Measurements from ENCODE around the gene EIF3CL.
"Not testable (repeated sequence)": the region's sequence is repeated elsewhere in the genome, so short reads cannot be mapped to it uniquely, and the experiment has no call there.

EIF3CL gene, protein sequence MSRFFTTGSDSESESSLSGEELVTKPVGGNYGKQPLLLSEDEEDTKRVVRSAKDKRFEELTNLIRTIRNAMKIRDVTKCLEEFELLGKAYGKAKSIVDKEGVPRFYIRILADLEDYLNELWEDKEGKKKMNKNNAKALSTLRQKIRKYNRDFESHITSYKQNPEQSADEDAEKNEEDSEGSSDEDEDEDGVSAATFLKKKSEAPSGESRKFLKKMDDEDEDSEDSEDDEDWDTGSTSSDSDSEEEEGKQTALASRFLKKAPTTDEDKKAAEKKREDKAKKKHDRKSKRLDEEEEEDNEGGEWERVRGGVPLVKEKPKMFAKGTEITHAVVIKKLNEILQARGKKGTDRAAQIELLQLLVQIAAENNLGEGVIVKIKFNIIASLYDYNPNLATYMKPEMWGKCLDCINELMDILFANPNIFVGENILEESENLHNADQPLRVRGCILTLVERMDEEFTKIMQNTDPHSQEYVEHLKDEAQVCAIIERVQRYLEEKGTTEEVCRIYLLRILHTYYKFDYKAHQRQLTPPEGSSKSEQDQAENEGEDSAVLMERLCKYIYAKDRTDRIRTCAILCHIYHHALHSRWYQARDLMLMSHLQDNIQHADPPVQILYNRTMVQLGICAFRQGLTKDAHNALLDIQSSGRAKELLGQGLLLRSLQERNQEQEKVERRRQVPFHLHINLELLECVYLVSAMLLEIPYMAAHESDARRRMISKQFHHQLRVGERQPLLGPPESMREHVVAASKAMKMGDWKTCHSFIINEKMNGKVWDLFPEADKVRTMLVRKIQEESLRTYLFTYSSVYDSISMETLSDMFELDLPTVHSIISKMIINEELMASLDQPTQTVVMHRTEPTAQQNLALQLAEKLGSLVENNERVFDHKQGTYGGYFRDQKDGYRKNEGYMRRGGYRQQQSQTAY

GRCh38 chr16:28403220-28404072 is at the start of gene EIF3CL:
Gene EIF3CL, minus strand, starts transcription at chr16:28403841. Its CDS starts 223 bp downstream, at chr16:28403618.
- DNase-seq (ENCODE audit: low read depth): not testable (repeated sequence)
- peak within 1 kb of the TSS; percentile 33 for H3K4me3 ChIP-seq (ENCODE audit: control insufficient read depth, low read depth, low read length)

DNA sequence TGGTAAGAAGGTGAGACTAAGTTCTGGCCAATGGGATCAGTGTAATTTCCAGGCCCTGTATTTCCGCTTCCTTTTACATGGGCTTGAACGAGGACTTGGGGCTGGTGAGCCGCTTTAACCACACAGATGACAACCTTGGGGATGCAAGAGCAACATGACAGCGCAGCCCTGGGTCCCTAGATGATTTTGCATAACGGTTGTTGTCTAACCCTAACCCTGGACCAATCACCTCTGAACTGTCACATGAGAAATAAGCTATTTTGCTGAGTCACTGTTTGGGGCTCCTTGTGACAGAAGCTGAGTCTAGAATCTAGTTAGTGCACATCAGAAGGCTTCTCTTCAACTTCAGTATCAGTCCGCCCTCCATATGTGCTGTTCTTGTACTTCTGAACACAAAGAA is 43.4 kb upstream of the EIF3CL start:
- not testable (repeated sequence) for DNase-seq (ENCODE audit: low read depth); H3K4me3 ChIP-seq (ENCODE audit: control insufficient read depth, low read depth, low read length)

DNA sequence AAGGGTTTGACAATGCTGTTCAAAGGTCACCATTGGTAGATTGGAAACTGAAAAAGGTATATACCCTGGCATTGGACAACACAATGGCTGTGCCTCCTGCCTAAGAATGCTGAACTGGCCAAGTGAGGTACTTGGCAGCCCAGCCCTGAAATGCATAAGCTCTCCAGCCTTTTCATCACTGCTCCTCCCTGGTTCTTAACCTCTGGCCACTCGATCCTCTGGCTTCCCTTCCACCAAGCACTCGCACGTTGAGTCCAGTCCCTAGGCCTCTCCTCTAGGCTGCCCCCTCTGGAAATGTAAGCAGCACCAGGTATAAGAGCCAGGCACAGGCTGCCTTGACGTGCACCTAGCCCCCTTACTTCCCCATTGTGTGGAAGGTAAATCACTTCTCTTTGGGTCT is 42.7 kb upstream of the EIF3CL start:
- H3K4me3 ChIP-seq (ENCODE audit: control insufficient read depth, low read depth, low read length); DNase-seq (ENCODE audit: low read depth): not testable (repeated sequence)

GRCh38 chr16:28443943-28444342 is 40.3 kb upstream of the EIF3CL start:
- not testable (repeated sequence) for H3K4me3 ChIP-seq (ENCODE audit: control insufficient read depth, low read depth, low read length); DNase-seq (ENCODE audit: low read depth)

- DNase-seq (ENCODE audit: low read depth); H3K4me3 ChIP-seq (ENCODE audit: control insufficient read depth, low read depth, low read length): not testable (repeated sequence)
Observed at GRCh38 chr16:28438899-28439298, 35.3 kb upstream of the EIF3CL start.

DNA sequence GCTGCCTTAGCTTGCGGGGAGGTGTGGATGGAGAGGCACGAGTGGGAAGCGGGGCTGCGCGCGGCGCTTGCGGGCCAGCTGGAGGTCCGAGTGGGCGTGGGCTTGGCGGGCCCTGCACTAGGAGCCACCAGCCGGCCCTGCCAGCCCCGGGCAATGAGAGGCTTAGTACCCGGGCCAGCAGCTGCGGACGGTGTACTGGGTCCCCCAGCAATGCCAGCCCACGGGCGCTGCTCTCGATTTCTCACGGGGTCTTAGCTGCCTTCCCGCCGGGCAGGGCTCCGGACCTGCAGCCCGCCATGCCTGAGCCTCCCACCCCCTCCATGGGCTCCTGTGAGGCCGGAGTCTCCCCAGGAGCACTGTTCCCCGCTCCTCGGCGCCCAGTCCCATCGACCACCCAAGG is 31.7 kb upstream of the EIF3CL start:
- not testable (repeated sequence) for DNase-seq (ENCODE audit: low read depth); H3K4me3 ChIP-seq (ENCODE audit: control insufficient read depth, low read depth, low read length)

- H3K4me3 ChIP-seq (ENCODE audit: control insufficient read depth, low read depth, low read length); DNase-seq (ENCODE audit: low read depth): not testable (repeated sequence)
Observed at GRCh38 chr16:28426060-28426680, 22.5 kb upstream of the EIF3CL start.

DNA sequence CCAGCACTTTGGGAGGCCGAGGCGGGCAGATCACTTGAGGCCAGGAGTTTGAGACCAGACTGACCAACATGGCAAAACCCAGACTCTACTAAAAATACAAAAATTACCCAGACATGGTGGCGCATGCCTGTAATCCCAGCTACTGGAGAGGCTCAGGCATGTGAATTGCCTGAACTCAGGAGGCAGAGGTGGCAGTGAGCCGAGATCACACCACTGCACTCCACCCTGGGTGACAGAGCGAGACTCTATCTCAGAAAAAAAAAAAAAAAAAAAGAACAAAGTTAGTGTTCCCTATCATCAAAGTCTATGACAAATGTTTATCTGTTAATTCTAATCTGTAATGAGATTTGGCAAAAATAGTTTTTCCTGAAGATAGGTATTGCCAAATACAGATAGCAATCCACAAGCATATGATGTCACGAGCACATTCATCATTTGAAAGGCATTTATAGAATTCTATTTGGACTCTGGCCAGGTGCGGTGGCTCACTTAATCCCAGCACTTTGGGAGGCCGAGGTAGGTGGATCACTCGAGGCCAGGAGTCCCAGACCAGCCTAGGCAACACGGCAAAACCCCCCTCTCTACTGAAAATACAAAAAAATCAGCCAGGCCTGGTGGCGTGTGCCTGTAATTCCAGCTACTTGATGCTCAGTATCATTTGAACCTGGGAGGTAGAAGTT is 17.6 kb upstream of the EIF3CL start:
- not testable (repeated sequence) for H3K4me3 ChIP-seq (ENCODE audit: control insufficient read depth, low read depth, low read length); DNase-seq (ENCODE audit: low read depth)

GRCh38 chr16:28417033-28417432 is 13.4 kb upstream of the EIF3CL start:
- DNase-seq (ENCODE audit: low read depth); H3K4me3 ChIP-seq (ENCODE audit: control insufficient read depth, low read depth, low read length): not testable (repeated sequence)

DNA sequence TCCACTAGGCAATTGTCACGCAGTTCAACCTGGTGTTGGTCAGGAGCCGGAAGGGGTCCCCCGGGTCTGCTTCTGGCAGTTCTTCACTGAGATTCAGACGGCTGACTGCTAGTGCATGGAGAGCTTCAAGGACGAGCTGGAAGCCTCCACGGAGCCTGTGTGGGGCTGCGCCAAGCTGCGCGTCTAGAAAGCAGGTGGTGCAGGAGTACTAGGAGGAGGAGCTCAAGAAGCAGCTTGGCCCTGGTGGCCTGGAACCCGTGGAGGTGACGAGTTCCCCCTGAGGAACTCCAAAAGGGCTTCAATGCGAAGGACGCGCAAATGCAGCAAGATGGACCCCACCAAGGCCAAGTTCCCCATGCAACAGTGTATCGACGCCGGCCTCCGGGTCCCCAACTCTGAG is 10.9 kb upstream of the EIF3CL start:
- not testable (repeated sequence) for DNase-seq (ENCODE audit: low read depth); H3K4me3 ChIP-seq (ENCODE audit: control insufficient read depth, low read depth, low read length)

- not testable (repeated sequence) for H3K4me3 ChIP-seq (ENCODE audit: control insufficient read depth, low read depth, low read length); DNase-seq (ENCODE audit: low read depth)
Observed at GRCh38 chr16:28413585-28413984, 9.9 kb upstream of the EIF3CL start.

GRCh38 chr16:28392054-28392453 is 11.6 kb downstream of the EIF3CL start:
- not testable (repeated sequence) for H3K4me3 ChIP-seq (ENCODE audit: control insufficient read depth, low read depth, low read length); DNase-seq (ENCODE audit: low read depth)

DNA sequence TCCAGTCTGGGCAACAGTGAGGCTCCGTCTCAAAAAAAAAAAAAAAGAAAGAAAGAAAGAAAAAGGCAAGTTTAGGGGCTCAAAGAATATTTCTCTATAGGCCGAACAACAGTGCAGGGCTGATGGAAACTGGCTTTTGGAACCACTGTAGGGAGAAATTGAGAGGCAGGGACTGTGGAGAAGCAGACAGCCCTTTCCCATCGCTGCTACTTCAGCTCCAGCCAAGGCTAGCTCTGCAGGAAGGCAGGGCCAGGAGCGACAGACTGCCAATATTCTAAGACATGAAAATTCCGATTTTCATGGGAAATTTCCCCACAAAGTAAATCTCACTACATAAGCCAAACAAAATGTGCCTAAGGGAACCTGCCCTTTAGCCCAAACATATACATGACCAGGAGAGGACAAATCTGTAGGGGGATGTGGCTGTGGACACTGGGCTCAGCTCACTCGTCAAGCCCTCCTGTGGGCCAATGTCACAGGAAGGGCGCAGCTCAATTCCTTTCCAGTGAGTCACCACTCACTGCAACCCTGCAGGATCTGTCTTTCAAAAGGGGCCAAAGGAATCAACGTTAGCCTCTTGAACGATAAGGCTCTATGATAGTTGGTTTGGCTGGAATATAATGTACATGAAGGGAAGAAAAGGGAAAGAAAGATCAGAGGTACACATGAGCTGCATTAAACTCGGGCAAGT is 21.3 kb downstream of the EIF3CL start:
- not testable (repeated sequence) for DNase-seq (ENCODE audit: low read depth); H3K4me3 ChIP-seq (ENCODE audit: control insufficient read depth, low read depth, low read length)

DNA sequence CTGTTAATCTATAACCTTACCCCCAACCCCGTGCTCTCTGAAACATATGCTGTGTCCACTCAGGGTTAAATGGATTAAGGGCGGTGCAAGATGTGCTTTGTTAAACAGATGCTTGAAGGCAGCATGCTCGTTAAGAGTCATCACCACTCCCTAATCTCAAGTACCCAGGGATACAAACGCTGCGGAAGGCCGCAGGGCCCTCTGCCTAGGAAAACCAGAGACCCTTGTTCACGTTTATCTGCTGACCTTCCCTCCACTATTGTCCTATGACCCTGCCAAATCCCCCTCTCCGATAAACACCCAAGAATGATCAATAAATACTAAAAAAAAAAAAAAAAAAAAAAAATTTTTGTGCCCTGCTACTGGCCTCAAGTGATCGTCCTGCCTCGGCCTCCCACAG is 25.8 kb downstream of the EIF3CL start:
- H3K4me3 ChIP-seq (ENCODE audit: control insufficient read depth, low read depth, low read length); DNase-seq (ENCODE audit: low read depth): not testable (repeated sequence)

GRCh38 chr16:28377108-28377625 is 26.5 kb downstream of the EIF3CL start:
- not testable (repeated sequence) for DNase-seq (ENCODE audit: low read depth); H3K4me3 ChIP-seq (ENCODE audit: control insufficient read depth, low read depth, low read length)

GRCh38 chr16:28375115-28375514 is 28.5 kb downstream of the EIF3CL start:
- DNase-seq (ENCODE audit: low read depth); H3K4me3 ChIP-seq (ENCODE audit: control insufficient read depth, low read depth, low read length): not testable (repeated sequence)

GRCh38 chr16:28374281-28374680 is 29.4 kb downstream of the EIF3CL start:
- H3K4me3 ChIP-seq (ENCODE audit: control insufficient read depth, low read depth, low read length); DNase-seq (ENCODE audit: low read depth): not testable (repeated sequence)

Data from fibroblast of mammary gland (primary cell).